Measurements from ENCODE around the gene CCDC102A.
"Not testable (repeated sequence)": the region's sequence is repeated elsewhere in the genome, so short reads cannot be mapped to it uniquely, and the experiment has no call there.

The CCDC102A gene

DNA sequence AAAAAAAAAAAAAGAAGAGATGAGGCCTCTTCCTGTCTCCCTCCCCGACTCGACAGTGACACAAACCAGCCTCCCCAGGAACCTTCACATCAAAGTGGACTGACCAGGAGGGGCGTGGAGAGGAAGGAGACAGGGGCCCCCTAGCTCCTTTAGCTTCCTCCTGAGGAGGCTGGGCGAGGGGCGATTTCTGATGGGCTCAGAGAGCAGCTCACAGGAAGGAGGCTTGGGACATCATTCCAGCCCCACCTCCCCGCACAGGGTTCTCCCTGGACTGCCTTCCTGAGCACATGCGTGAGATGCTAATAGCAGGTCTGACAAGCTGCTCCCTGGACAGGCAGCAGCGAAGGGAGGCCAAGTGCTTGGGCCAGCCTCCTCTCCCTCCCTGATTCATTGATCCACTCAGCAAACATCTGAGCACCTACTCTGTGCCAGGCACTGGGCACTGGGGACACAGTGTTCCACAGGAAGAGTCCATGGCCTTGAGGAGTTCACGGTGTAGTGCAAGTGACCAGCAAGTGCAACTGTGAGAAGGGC lies 35.7 kb downstream of the CCDC102A start:
- no peak for DNase-seq (ENCODE audit: low spot score)

DNA sequence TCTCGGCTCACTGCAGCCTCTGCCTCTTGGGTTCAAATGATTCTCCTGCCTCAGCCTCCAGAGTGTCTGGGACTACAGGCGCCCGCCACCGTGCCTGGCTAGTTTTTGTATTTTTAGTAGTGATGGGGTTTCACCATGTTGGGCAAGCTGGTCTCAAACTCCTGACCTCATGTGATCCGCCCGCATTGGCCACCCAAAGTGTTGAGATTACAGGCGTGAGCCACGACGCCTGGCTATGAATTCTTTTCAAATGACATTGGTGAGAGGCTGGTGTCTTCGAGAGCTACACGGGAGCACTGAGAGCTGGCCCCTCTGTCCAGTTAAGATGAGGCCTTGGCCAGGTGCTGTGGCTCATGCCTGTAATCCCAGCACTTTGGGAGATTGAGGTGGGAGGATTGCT lies 36.4 kb downstream of the CCDC102A start:
- DNase-seq (ENCODE audit: low spot score): not testable (repeated sequence)

DNA sequence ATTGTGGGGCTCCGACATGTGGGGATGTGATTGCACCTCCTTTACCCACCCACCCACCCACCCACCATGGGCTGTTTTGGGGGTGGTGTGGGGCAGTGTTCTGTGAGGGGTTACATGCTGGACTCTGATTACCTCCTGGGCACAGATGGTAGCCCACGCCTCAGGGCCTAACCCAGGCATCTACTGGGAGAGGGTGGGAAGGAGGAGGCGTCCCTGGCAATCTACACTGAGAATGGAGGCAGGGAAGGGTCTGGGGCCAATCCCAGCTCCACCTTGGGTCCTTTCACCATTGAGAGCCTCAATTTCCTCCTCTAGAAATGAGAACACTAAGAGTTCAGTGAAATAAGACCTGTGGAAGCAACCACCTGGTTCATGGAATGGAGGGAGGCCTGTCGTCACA lies 38.3 kb downstream of the CCDC102A start:
- DNase-seq (ENCODE audit: low spot score): no peak

DNA sequence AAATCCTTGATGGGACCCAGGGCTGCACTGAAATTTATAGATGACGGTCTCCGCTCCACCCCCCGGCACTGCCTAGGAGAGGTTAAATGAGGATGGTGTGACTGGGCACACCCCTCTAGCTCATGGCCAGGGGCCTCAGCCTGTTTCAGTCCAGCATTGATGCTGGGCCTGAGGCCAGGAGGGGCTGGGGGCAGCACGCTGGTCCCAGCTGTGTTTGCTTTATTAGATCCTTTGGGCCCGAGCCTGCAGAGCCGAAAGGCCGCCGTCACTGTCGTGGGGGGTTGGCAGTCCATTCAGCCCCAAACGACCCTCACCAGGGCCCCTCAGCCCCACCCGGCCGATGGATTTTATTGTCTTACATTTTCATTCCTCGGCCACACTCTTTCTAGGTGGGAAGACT lies 39.2 kb downstream of the CCDC102A start:
- DNase-seq (ENCODE audit: low spot score): no peak

DNA sequence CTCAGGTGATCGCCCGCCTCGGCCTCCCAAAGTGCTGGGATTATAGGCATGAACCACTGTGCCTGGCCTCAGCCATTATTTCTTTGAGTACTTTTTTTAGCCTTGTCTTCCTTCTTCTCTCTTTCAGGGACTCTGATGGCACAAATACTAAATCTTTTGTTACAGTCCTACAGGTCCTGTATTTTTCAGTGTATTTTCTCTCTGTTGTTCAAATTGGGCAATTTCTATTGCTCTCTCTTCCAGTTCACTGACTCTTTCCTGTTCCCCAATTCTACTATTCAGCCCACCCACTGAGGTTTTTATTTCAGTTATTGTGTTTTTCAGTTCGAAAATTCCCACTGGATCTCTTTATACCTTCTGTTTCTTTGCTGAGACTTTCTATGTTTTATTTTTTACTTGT lies 42.6 kb downstream of the CCDC102A start:
- DNase-seq (ENCODE audit: low spot score): no peak

DNA sequence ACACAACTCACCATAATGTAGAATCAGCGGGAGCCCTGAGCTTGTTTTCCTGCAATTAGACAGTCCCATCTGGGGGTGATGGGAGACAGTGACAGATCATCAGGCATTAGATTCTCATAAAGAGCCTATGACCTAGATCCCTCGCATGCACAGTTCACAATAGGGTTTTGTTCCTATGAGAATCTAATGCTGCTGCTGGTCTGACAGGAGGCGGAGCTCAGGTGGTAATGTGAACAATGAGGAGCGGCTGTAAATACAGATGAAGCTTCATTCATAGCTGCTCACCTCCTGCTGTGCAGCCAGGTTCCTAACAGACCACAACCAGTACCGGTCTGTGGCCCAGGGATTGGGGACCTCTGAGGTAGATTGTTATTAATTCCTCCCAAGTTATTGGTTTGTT lies 47.1 kb downstream of the CCDC102A start:
- DNase-seq (ENCODE audit: low spot score): no peak

DNA sequence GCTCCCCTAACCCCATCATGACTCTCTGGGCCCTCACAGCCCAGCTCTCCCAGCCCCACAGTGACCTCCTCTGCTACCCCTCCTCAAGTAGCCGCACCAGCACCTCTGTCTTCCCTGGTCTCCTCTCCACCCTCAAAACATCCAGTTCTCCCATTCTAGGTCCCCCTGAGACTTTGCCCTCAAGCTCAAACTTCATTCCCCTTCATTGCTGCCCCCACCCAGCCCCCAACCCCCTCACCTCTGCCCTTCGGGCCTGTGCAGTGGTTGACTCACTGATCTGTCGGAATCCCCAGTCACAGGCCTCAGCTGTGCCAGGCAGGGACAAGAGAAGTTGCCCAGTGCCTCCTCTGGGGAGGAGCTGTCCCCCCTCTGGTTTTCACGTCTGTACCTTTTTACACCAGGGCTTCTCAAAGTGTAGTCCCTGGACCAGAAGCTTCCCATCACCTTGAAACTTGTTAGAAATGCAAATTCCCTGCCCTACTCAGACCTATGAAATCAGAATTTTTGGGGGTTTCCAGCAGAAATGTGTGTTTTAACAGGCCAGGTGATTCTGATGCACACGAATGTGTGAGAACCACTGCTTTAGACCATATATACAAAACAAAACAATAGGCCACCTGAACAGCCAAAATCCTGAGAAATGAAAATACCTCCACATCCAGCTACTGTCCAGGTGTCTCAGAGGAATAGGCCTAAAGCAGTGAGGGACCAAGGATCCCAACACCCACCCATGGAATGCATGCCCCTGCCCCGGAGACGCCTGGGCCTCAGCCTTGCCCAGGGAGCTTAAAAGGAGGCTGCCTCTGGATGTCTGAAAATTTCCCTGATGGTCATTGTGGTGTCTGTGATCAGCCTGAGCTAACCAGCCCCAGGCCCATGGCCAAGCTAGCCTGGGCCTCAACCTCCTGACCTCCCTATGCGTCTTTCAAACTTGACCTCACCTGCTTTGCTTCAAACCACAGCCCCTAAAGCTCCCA lies 49.2 kb downstream of the CCDC102A start:
- no peak for DNase-seq (ENCODE audit: low spot score)

DNA sequence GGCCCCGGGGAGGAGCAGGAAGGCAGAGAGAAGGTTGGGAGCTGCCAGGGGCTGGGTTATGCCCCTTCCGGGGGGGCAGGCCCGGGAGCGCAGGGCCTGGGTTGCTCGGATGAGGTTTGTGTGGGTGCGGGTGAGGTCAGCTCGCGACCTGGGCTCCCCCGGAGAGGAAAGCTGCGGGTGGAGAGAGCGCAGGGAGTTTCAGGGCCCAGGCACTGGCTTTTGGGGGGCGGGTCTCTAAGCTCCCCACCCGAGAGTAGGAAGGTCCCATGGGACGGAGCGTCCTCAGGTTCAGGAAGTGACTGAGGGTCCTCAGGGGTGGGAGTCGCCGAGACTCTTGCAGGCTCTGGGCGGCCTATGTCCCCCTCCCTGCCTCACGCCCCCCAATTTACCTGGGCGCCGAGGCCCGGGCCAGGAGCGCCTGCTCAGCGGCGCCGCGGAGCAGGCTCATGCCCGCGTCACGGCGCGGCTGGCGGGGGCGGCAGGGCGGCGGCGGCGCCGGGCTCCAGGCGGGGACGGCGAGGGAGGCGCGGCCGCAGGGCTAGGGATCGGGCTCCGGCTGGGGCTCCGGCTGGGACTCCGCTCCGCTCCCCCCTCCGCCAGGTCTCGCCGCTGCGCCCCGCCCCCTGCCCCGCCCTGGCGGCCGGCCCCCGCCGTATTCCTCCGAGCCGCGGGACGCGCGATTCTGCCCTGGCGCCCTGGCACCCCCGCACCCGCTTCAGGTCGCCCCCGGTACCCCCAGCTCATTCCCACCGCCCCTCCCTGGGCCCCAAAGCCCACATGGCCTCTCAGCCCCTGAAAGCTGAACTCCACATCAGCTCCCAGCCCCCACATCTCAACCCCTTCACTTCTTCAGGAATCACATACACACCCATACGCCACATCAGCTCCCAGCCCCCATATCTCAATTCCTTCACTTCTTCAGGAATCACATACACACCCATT lies 50.2 kb downstream of the CCDC102A start, which contains the start of gene DOK4:
Gene DOK4 (minus strand): TSS at position 578 of the 942 bp plus-strand sequence. CDS start 6,986 bp downstream, outside the sequence.
- DNase-seq (ENCODE audit: low spot score): peak; percentile 50

DNA sequence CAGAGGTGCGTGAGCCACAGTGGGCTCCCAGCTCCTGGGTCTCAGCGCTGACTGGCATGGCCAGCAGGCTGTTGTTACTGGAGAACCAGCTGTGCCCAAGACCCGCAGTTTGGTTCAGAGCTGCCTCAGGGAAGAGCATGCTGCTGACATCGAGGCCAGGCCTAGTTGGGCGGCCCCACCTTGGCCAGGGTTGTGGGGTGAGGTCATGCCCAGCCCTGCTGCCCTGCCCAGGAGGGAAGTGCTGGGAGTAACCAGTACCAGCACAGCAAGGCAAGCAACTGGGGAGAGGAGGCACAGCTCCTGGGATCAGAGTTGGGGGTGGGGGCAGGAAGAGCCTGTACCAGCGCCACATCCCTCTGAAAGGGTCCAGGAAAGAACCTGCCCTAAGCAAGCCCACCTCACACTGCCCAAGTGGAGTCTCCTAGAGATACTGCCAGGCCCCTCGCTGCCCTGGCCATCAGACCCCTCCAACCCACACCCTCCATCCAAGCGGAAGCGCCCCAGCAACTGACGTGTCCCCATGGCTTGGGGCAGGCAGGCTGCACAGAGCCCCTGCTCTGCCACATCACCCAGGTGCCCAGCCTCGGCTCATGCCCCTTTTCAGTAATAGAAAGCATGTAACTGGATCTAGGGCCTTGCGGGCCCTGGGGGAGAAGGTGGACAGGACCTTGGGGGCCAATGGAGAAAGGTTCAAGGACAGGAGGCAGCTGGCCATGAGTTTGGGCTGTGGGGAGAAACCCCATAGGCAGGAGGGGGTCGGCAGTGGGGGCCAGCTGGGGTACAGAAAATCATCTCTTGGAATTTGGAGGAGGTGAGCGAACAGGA lies 51.1 kb downstream of the CCDC102A start:
- no peak for DNase-seq (ENCODE audit: low spot score)

DNA sequence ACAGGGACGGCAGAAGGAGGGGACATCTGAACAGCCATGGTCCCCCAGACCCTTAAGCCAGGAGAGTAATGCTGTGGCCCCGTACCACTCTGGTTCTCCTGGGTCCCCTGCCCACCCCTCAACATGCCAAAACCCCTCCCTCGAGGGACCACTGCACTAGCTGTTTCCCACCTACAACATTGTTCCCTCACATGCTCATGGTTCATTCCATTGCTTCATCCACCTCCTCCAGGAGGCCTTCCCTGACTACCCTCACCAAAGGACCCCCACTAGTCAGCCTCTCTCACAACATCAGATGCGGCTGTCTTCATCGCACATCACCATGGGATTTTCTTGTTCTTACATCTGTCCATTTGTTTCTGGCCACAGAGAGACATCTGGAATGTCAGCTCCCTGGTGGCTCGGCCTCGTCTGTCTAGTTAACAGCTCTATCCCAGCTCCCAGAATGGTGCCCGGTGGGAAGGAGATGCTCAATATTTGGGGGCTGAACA lies 51.8 kb downstream of the CCDC102A start:
- no peak for DNase-seq (ENCODE audit: low spot score)

DNA sequence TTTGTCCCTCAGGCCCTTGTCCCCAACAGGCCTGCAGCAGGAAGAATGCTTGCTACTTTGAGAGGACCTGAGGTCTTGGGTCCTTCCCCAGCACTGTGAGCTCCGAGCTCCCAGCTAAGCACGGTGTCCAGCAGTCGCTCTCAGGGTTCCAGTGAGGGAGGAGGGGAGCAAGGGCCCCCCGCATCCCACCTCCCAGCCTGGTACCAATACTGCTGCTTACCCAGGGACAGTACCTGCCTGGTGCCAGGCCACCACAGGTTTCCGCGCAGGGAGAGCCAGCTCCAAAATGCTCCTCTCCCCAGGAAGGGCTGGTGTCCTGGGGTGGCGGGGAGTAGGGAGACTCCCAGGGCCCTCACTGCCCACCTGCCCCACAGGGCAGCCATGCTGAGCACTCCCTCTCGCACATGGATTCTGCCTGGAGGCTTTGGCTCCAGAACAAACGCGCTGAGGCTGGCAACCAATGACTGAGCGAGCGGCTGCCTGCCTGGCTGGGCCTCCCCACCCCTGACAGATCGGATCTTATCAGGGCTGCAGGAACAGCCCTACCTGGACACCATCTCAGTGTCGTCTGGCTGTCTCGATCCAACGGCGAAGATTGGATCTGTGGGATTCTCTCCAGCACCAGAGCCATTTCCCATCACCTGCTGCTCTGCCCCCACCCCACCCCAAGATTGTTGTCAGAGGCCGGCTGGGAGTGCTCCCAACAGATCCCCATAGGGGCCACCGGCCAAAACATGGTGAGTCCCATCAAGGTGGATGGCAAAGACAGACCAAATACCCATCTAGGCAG lies 52.5 kb downstream of the CCDC102A start:
- DNase-seq (ENCODE audit: low spot score): no peak

DNA sequence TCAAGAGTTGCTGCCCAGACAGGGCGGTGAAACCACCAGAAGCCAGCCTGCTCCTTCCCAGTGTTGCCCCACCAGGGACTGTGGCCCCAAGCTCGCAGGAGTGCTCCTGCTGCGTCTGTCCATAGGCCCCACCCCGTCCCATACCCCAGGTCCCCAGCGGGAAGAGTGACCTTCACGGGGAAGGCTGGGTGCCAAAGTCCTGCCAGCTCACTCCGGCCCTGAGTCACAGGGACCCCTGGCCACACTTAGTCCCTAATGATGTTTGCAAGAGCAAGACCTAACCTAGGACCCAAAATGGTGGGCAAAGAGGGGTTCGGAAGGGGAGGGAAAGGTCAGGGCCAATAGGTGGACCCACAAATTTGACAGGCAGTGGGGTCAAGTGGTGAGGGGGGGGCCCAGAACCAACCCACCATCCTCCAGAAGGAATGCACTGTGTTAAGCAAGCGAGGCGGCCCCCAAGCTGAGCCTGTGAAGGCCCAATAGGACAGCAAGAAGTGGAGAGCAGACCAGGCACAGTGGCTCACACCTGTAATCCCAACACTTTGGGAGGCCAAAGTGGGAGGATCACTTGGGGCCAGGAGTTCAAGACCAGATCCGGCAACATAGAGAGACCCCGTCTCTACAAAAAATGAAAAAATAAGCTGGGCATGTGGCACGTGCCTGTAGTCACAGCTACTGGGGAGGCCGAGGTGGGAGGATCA lies 53.4 kb downstream of the CCDC102A start:
- DNase-seq (ENCODE audit: low spot score): no peak

DNA sequence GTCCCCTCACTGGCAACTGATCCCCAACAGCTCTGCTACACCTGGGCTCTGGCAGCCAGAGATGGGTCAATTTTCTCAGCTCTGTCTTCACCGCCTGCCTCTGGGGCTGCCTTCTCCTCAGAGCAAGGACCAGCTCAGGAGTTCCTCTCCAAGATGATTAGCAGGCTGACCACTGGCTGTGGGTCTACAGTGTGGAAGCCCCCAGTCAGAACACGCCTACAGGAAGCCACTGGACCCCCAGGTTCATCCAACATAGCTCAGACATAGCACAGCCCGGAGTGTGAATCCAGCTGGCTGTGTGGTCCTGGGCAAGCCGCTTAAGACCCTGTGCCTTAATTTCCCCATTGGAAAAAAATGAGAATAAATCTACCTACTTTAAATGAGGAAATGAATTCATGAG lies 55.0 kb downstream of the CCDC102A start:
- no peak for DNase-seq (ENCODE audit: low spot score)

DNA sequence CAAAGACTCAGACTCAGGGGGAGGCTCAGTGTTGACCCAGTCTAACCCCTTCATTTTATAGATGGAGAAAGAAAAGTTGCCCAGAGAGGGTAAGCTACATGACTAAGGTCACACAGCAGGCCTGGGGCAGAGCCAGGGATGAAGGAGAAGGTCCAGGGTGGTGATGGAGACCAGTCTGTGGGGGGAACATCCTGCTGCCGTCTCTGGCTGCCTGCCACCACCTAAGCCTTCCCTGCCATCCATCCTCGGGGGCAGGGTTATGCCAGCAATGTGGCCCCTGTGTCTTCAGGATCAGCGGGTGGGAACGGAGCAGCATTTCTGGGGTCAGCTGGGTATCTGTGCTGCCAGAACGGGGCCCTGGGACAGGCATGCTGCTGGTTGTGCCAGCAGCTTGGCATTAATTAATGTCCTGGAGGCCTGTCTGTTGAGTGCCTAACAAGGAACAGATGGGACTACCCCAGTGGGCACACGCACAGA lies 55.6 kb downstream of the CCDC102A start:
- DNase-seq (ENCODE audit: low spot score): no peak

DNA sequence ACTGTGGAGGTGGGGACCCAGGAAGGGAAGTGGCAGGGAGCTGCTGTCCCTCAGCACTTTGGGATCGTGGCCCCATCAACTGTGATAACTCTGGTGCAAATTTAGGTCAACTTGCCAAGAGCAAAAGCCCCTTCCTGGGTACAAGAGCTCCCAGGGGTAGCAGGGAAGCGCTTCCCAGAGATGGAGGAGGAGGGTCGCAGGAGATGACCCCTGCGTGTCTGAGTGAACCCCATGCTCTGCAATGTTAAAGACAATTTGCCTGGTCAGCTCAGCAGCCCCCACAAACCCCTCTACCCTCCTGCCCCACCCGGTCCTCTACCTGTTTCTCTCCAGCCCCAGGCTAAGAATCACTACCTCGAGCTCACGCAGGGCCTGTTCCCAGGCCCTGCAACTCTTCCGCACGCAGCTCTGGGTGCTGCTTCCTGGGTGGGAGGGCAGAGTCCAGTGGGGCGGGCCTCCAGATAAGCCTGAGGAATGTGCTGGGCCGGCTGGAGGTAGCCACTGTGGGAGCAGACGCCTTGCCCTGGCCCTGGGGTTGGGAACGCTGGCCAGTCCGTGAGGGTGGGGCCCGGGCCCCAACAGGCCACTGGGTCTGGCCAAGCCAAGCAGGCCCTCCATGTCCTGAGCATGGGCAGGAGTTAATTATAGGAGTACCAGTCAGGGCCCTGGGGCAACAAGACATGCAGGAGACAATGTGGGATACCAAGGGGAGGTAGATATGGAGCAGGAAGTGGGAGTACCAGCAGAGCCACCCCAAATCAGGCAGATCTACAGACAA lies 56.2 kb downstream of the CCDC102A start:
- no peak for DNase-seq (ENCODE audit: low spot score)

DNA sequence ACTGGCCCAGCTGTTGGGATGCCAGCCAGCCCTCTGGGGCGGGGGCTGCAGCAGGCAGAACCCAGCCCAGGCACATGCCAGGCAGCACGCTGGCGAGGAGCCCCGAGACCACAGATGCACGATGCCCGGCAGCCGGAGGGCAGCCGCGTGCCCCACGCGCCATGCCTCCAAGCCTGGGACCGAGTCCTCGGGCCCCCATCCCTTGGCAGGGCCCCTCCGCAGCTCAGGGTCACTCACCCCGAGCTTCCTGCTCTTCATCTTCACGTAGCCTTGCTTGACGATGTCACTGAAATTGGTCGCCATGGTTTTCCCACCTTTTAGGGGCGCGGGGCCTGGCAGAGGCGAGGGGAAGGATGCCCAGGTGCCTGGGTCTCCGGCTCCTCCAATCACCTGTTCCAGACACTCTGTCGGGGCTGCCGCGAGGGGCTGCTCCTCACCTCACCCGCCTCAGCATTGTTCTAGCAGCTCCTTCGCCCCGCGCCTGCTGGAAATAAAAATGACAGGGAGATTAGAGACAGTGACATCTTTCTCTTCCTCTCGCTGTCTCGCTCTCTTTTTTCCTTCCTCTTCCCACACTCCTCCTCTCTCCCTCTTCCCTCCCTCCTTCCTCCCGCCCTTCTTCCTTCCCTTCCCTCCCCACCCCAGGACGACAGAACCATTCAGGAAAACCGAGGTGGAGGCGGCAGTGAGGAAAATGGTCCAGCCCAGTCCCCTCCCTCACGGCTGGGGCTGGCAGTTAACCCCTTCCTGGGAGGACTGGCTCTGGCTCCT lies 57.0 kb downstream of the CCDC102A start:
- DNase-seq (ENCODE audit: low spot score): peak; percentile 41

DNA sequence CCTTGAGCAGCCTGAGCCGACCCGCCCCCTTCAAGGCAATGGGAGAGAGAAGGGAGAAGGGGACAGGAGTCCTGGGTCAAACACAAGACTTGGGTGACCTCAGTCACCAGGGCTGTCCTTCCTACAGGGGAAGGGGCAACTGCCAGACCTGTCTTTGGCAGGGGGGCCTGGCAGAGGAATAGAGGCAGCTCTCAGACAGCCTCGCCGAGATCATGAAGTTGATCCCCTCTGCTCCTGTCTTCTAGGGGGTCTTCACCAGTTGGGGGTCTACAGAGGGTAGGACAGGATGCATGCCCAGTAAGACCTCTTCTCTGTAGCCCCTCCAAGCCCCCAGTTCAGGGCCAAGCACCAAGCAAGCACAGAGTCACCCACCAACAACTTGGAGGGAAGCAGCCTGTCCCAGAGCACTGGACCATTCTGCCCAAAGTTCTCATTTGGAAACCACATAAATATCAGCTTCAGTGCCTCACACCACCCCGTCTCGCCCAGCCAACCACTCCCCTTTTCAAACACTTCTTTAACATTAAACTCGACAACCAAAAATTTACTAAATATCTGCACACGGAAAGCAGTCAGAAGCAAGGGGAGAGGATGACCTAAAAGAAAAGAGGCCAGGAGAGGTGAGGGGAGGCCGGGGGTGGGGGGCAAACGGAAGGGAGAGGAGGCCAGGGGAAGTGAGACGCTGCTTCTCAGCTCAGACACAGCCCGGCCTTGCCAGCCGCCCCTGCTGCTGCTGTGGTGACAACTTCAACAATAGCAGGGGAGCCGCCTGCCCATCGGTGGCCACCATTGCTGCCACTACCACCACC lies 57.8 kb downstream of the CCDC102A start:
- DNase-seq (ENCODE audit: low spot score): no peak

All from putamen (tissue), 1 donor.